Astrocyte (in vitro differentiated cells and primary cell): Measurements from ENCODE around the gene ECI2. TPM values are rescaled to one million over a fixed set of nuclear protein-coding genes. Genes with fewer than 3 reads are reported as not detected.

Experiments used
- DNase-seq: peaks from one replicate; pipeline ENCODE4 v3.0.0-alpha.2; 2010; ENCODE audit warnings: low read depth
- FAIRE-seq: peaks from 2 replicates; lab custom pipeline; 2011; peaks lifted over from hg19 to GRCh38; lab: Jason Lieb, UNC
- H2AFZ ChIP-seq: 2 replicates; pipeline ENCODE4 v1.6.0; 2012; ENCODE audit warnings: low read depth, low read length, inconsistent platforms
- H3K27ac ChIP-seq: 2 replicates; pipeline ENCODE4 v1.5.1; 2011; ENCODE audit warnings: low read depth, low read length, inconsistent platforms
- H3K27me3 ChIP-seq: 2 replicates; pipeline ENCODE4 v1.6.0; 2011; ENCODE audit warnings: low read length, inconsistent platforms; ENCODE audit not compliant: insufficient read depth
- H3K36me3 ChIP-seq: 2 replicates; pipeline ENCODE4 v1.5.1; 2011; ENCODE audit warnings: low read length, inconsistent platforms; ENCODE audit not compliant: insufficient read depth
- H3K4me1 ChIP-seq: 2 replicates; pipeline ENCODE4 v1.5.1; 2011; ENCODE audit warnings: low read length, inconsistent platforms; ENCODE audit not compliant: insufficient read depth
- H3K4me2 ChIP-seq: 2 replicates; pipeline ENCODE4 v1.6.0; 2012; ENCODE audit warnings: low read length, inconsistent platforms
- H3K4me3 ChIP-seq: 2 replicates; pipeline ENCODE4 v1.5.1; 2011; ENCODE audit warnings: low read depth, mild to moderate bottlenecking, low read length, inconsistent platforms; ENCODE audit not compliant: insufficient read depth
- H3K79me2 ChIP-seq: 2 replicates; pipeline ENCODE4 v1.6.0; 2012; ENCODE audit warnings: mild to moderate bottlenecking, low read length, inconsistent platforms; ENCODE audit not compliant: insufficient read depth
- H3K9ac ChIP-seq: 2 replicates; pipeline ENCODE4 v1.6.0; 2012; ENCODE audit warnings: mild to moderate bottlenecking, low read length, inconsistent platforms
- H3K9me3 ChIP-seq: 2 replicates; pipeline ENCODE4 v1.5.1; 2012; ENCODE audit warnings: low read depth, mild to moderate bottlenecking, low read length, inconsistent platforms; ENCODE audit not compliant: insufficient read depth
- H4K20me1 ChIP-seq: 2 replicates; pipeline ENCODE4 v1.6.0; 2012; ENCODE audit warnings: low read length, inconsistent platforms; ENCODE audit not compliant: insufficient read depth
- H3K27ac Mint-ChIP-seq: one replicate; pipeline ENCODE4 v1.8.0; 2021; ENCODE audit warnings: mild to moderate bottlenecking, mixed read lengths; ENCODE audit not compliant: unreplicated experiment
- H3K27me3 Mint-ChIP-seq: one replicate; pipeline ENCODE4 v1.8.0; 2021; ENCODE audit warnings: low read depth, mixed read lengths; ENCODE audit not compliant: unreplicated experiment
- H3K36me3 Mint-ChIP-seq: one replicate; pipeline ENCODE4 v1.8.0; 2021; ENCODE audit warnings: low read depth, mixed read lengths; ENCODE audit not compliant: unreplicated experiment
- H3K4me1 Mint-ChIP-seq: one replicate; pipeline ENCODE4 v1.8.0; 2021; ENCODE audit warnings: low read depth, mixed read lengths; ENCODE audit not compliant: unreplicated experiment
- H3K4me3 Mint-ChIP-seq: one replicate; pipeline ENCODE4 v1.8.0; 2021; ENCODE audit warnings: mild to moderate bottlenecking, moderate library complexity, mixed read lengths; ENCODE audit not compliant: unreplicated experiment
- H3K9me3 Mint-ChIP-seq: one replicate; pipeline ENCODE4 v1.8.0; 2021; ENCODE audit warnings: mild to moderate bottlenecking, mixed read lengths; ENCODE audit not compliant: unreplicated experiment
- CTCF ChIP-seq: IDR thresholded peaks from 2 replicates; pipeline ENCODE4 v1.5.1; 2011; ENCODE audit warnings: low read depth, mild to moderate bottlenecking, inconsistent platforms, low read length, moderate library complexity; ENCODE audit not compliant: insufficient read depth
- EZH2 ChIP-seq: IDR thresholded peaks from 2 replicates; pipeline ENCODE4 v1.6.1; 2012; ENCODE audit warnings: mild to moderate bottlenecking, low read length, inconsistent platforms; ENCODE audit not compliant: insufficient read depth
- total RNA-seq: library from RNA; stranded (reverse); gene quantifications from 2 replicates; pipeline ENCODE4 v1.2.1, GENCODE V29; 2021

Gene ECI2
- total RNA-seq, 1 donor from 2014 or later = 52.5 TPM

- Histone ChIP-seq H3K9ac (no peak overlapping the region), H4K20me1 (no peaks in the 10 kb centered on the region), H3K36me3 (no peaks in the 10 kb centered on the region), H3K4me3 (no peak overlapping the region), H3K4me1 (no peaks in the 10 kb centered on the region), H3K27ac (no peak overlapping the region), H3K27me3 (peaks cover 23% of the 10 kb centered on the region), H3K4me2 (no peak overlapping the region), H3K9me3 (no peaks in the 10 kb centered on the region), H2AFZ (no peak overlapping the region), H3K79me2 (no peaks in the 10 kb centered on the region)
- H3K4me1 Mint-ChIP-seq = peaks cover 4% of the 10 kb centered on the region
- H3K9me3 Mint-ChIP-seq = no peaks in the 10 kb centered on the region
- no peak for FAIRE-seq
- TF ChIP-seq CTCF = no peak
- TF ChIP-seq EZH2 = no peak
- no peaks in the 10 kb centered on the region for H3K36me3 Mint-ChIP-seq
- no peak overlapping the region for H3K4me3 Mint-ChIP-seq
- DNase-seq = no peak
- H3K27me3 Mint-ChIP-seq = no peaks in the 10 kb centered on the region
- no peak overlapping the region for H3K27ac Mint-ChIP-seq
Observed at GRCh38 chr6:4108561-4109093, 26.7 kb downstream of the ECI2 start.

GRCh38 chr6:4107873-4108272 is 27.5 kb downstream of the ECI2 start:
- Mint-ChIP-seq H3K4me3 (no peak overlapping the region), H3K4me1 (no peaks in the 10 kb centered on the region), H3K27ac (no peak overlapping the region), H3K36me3 (no peaks in the 10 kb centered on the region), H3K27me3 (no peaks in the 10 kb centered on the region), H3K9me3 (no peaks in the 10 kb centered on the region)
- Histone ChIP-seq H3K27ac (no peak overlapping the region), H3K27me3 (peaks cover 23% of the 10 kb centered on the region), H2AFZ (no peak overlapping the region), H3K4me2 (no peak overlapping the region), H3K79me2 (no peaks in the 10 kb centered on the region), H3K9ac (no peak overlapping the region), H3K36me3 (no peaks in the 10 kb centered on the region), H3K9me3 (no peaks in the 10 kb centered on the region), H3K4me1 (no peaks in the 10 kb centered on the region), H4K20me1 (no peaks in the 10 kb centered on the region), H3K4me3 (no peak overlapping the region)
- no peak for TF ChIP-seq CTCF
- TF ChIP-seq EZH2 = no peak
- FAIRE-seq = no peak
- no peak for DNase-seq

GRCh38 chr6:4105980-4106536 is 29.3 kb downstream of the ECI2 start:
- Mint-ChIP-seq H3K27ac (no peak overlapping the region), H3K27me3 (no peaks in the 10 kb centered on the region), H3K4me1 (no peaks in the 10 kb centered on the region), H3K36me3 (no peaks in the 10 kb centered on the region), H3K4me3 (no peak overlapping the region), H3K9me3 (no peaks in the 10 kb centered on the region)
- Histone ChIP-seq H3K27ac (no peak overlapping the region), H3K9ac (no peak overlapping the region), H3K27me3 (peaks cover 29% of the 10 kb centered on the region), H3K4me3 (no peak overlapping the region), H3K4me2 (no peak overlapping the region), H3K79me2 (no peaks in the 10 kb centered on the region), H3K36me3 (no peaks in the 10 kb centered on the region), H2AFZ (no peak overlapping the region), H4K20me1 (no peaks in the 10 kb centered on the region), H3K4me1 (no peaks in the 10 kb centered on the region), H3K9me3 (no peaks in the 10 kb centered on the region)
- no peak for DNase-seq
- FAIRE-seq = no peak
- TF ChIP-seq CTCF = no peak
- TF ChIP-seq EZH2 = no peak
